ENCODE data around the gene IFT25. TPM values are rescaled to one million over a fixed set of nuclear protein-coding genes. Genes with fewer than 3 reads are reported as not detected.

The IFT25 gene
- total and polyA plus RNA-seq, 2 donors from 2014 or later, result 29.9 to 36.7 TPM

DNA sequence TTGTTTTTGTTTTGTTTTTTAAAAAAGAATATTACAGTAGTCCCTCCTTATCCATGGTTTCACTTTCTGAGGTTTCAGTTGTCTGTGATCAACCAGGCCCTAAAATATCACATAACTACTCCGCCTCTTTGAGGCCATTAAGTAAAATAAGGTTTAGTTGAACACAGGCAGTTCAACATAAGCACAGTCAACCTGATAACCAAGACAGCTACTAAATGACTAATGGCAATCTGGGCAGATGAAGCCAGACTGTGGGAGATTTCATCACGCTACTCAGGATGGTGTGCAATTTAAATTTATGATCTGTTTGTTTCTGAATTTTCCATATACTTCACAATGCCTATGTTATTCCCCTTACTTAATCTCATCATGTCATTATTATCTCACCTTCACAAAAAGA, 42.4 kb upstream of the IFT25 start:
- TF ChIP-seq, protein P1, sequence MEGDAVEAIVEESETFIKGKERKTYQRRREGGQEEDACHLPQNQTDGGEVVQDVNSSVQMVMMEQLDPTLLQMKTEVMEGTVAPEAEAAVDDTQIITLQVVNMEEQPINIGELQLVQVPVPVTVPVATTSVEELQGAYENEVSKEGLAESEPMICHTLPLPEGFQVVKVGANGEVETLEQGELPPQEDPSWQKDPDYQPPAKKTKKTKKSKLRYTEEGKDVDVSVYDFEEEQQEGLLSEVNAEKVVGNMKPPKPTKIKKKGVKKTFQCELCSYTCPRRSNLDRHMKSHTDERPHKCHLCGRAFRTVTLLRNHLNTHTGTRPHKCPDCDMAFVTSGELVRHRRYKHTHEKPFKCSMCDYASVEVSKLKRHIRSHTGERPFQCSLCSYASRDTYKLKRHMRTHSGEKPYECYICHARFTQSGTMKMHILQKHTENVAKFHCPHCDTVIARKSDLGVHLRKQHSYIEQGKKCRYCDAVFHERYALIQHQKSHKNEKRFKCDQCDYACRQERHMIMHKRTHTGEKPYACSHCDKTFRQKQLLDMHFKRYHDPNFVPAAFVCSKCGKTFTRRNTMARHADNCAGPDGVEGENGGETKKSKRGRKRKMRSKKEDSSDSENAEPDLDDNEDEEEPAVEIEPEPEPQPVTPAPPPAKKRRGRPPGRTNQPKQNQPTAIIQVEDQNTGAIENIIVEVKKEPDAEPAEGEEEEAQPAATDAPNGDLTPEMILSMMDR (IDR thresholded peaks at IDR 0.05; ENCODE audit: borderline replicate concordance, extremely low read depth, insufficient read depth), result no peak
- H3K4me3 ChIP-seq (ENCODE audit: low read length in 3 of 3), result no peak overlapping the region
- no peak for DNase-seq
- no peak for FAIRE-seq
- intact Hi-C loops (cut with DNase I), result no loop called here
- peaks cover 0 to 4% (median 0%) of the 10 kb centered on the region in 3 donors for H3K4me1 ChIP-seq (ENCODE audit: control insufficient read depth in 2 of 3, insufficient read depth in 2 of 3, low read depth in 1 of 3, low read length in 3 of 3)
- H3K27me3 ChIP-seq (ENCODE audit: control insufficient read depth, insufficient read depth, low read length), result no peaks in the 10 kb centered on the region
- H3K9me3 ChIP-seq (ENCODE audit: control insufficient read depth in 2 of 3, insufficient read depth in 1 of 3, low read length in 3 of 3), result no peaks in the 10 kb centered on the region
- no peaks in the 10 kb centered on the region for H3K36me3 ChIP-seq (ENCODE audit: control insufficient read depth in 2 of 3, insufficient read depth in 3 of 3, low read length in 3 of 3)
- H3K27ac ChIP-seq (ENCODE audit: low read depth in 2 of 2, low read length in 2 of 2), result no peak overlapping the region
- H3K9ac ChIP-seq (ENCODE audit: low read length in 3 of 3), result no peak overlapping the region

DNA sequence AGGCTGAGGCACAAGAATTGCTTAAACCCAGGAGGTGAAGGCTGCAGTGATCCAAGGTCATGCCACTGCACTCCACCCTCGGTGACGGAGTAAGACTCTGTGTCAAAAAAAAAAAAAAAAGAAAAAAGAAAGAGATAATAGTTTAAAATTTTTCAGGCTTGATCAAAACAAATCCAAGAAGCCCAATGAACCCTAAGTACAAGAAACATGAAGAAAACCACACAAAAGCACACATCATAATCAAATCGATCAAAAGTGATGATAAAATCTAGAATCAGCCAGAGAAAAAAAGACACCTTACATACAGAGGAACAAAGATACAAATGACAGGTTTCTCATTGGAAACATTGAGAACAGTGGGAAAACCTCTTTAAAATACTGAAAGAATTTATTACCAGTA, 41.0 kb upstream of the IFT25 start:
- no peak for FAIRE-seq
- Histone ChIP-seq H3K9me3 (ENCODE audit: control insufficient read depth in 2 of 3, insufficient read depth in 1 of 3, low read length in 3 of 3) (no peaks in the 10 kb centered on the region), H3K4me1 (ENCODE audit: control insufficient read depth in 2 of 3, insufficient read depth in 2 of 3, low read depth in 1 of 3, low read length in 3 of 3) (peaks cover 0 to 13% (median 3%) of the 10 kb centered on the region in 3 donors)

DNA sequence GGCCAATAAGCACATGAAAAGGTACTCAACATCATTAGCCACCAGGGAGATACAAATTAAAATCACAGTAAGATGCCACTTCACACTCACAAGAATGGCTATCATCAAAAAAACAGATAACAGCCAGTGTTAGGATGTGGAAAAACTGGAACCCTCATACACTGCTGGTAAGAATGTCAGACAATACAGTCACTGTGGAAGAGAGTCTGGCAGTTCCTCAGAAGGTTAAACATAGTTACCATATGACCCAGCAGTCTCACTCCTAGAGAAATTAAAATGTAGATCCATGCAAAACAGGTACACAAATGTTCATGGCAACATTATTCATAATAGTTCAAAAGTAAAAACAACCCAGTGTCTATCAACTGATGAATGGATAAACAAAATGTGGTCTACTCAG, 39.2 kb upstream of the IFT25 start:
- DNase-seq (no peak), FAIRE-seq (no peak)
- Histone ChIP-seq H3K9me3 (ENCODE audit: control insufficient read depth in 2 of 3, insufficient read depth in 1 of 3, low read length in 3 of 3) (no peaks in the 10 kb centered on the region), H3K27ac (ENCODE audit: low read depth in 2 of 2, low read length in 2 of 2) (no peak overlapping the region), H3K4me1 (ENCODE audit: control insufficient read depth in 2 of 3, insufficient read depth in 2 of 3, low read depth in 1 of 3, low read length in 3 of 3) (peaks cover 0 to 25% (median 13%) of the 10 kb centered on the region in 3 donors), H3K9ac (ENCODE audit: low read length in 3 of 3) (no peak overlapping the region), H3K4me3 (ENCODE audit: low read length in 3 of 3) (no peak overlapping the region), H3K36me3 (ENCODE audit: control insufficient read depth in 2 of 3, insufficient read depth in 3 of 3, low read length in 3 of 3) (no peaks in the 10 kb centered on the region), H3K27me3 (ENCODE audit: control insufficient read depth, insufficient read depth, low read length) (no peaks in the 10 kb centered on the region)
- TF ChIP-seq, protein P1 (IDR thresholded peaks at IDR 0.05; ENCODE audit: borderline replicate concordance, extremely low read depth, insufficient read depth), result no peak
- intact Hi-C loops (cut with DNase I), result no loop called here

More for the DNA sequence above, 41.0 kb upstream of the IFT25 start:
- no peak for DNase-seq
- Histone ChIP-seq H3K4me3 (ENCODE audit: low read length in 3 of 3) (no peak overlapping the region), H3K9ac (ENCODE audit: low read length in 3 of 3) (no peak overlapping the region), H3K36me3 (ENCODE audit: control insufficient read depth in 2 of 3, insufficient read depth in 3 of 3, low read length in 3 of 3) (no peaks in the 10 kb centered on the region), H3K27me3 (ENCODE audit: control insufficient read depth, insufficient read depth, low read length) (no peaks in the 10 kb centered on the region), H3K27ac (ENCODE audit: low read depth in 2 of 2, low read length in 2 of 2) (no peak overlapping the region)
- TF ChIP-seq, protein P1 (IDR thresholded peaks at IDR 0.05; ENCODE audit: borderline replicate concordance, extremely low read depth, insufficient read depth), result no peak
- intact Hi-C loops (cut with DNase I), result no loop called here

DNA sequence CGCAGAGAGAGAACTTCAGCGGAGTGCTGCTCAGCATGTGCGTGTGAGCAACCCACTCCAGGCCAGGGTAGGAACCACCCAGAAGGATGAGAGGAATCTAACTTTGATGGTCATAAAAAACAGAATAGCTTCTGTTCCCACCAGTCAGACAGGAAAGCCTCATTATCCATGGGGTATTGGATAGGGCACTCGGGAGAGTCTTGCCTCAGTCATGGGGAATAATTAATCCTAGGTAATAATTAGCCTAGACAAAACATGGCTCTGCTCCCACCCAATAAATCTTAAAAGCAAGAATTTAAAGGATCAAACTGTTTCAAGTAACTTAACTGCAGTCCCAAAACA, 37.2 kb upstream of the IFT25 start:
- Histone ChIP-seq H3K9ac (ENCODE audit: low read length in 3 of 3) (peak overlapping the region in 2 of 3 donors; percentile 57 to 74), H3K27me3 (ENCODE audit: control insufficient read depth, insufficient read depth, low read length) (no peaks in the 10 kb centered on the region), H3K36me3 (ENCODE audit: control insufficient read depth in 2 of 3, insufficient read depth in 3 of 3, low read length in 3 of 3) (no peaks in the 10 kb centered on the region), H3K27ac (ENCODE audit: low read depth in 2 of 2, low read length in 2 of 2) (peak overlapping the region; percentile 23 to 76), H3K9me3 (ENCODE audit: control insufficient read depth in 2 of 3, insufficient read depth in 1 of 3, low read length in 3 of 3) (no peaks in the 10 kb centered on the region), H3K4me3 (ENCODE audit: low read length in 3 of 3) (peak overlapping the region; percentile 43 to 82 (median 62)), H3K4me1 (ENCODE audit: control insufficient read depth in 2 of 3, insufficient read depth in 2 of 3, low read depth in 1 of 3, low read length in 3 of 3) (peaks cover 0 to 25% (median 14%) of the 10 kb centered on the region in 3 donors)
- intact Hi-C loops (cut with DNase I), result no loop called here
- TF ChIP-seq, protein P1 (IDR thresholded peaks at IDR 0.05; ENCODE audit: borderline replicate concordance, extremely low read depth, insufficient read depth), result no peak
- FAIRE-seq, result no peak
- DNase-seq, result peak in 2 of 5 donors; percentile 76 to 77

Measured in kidney (tissue), 14 donors.